ENCODE results near the gene ACVR1B.

- TF ChIP-seq CTCF (conservative IDR thresholded peaks at IDR 0.05; ENCODE audit: low read depth in 2 of 2): no peak
- TF ChIP-seq NANOG (IDR thresholded peaks at IDR 0.05; ENCODE audit: borderline replicate concordance): no peak
- TF ChIP-seq REST (IDR thresholded peaks at IDR 0.05; ENCODE audit: unreplicated experiment): no peak
- TF ChIP-seq POLR2AphosphoS5 (IDR thresholded peaks at IDR 0.05; ENCODE audit: low read depth): no peak
- no peak for TF ChIP-seq JUNB (IDR thresholded peaks at IDR 0.05; ENCODE audit: unreplicated experiment)
- TF ChIP-seq ETS1 (IDR thresholded peaks at IDR 0.05): no peak
- TF ChIP-seq EZH2 (IDR thresholded peaks at IDR 0.05; ENCODE audit: low read depth, unreplicated experiment): no peak
- TF ChIP-seq EZH2phosphoT487 (IDR thresholded peaks at IDR 0.05; ENCODE audit: unreplicated experiment): no peak
- no peak for TF ChIP-seq CREB1 (CRISPR knock-in tag; IDR thresholded peaks at IDR 0.05; ENCODE audit: low read depth)
- no peak for TF ChIP-seq ZNF462 (CRISPR knock-in tag; IDR thresholded peaks at IDR 0.05)
Measured at GRCh38 chr12:51992246-51992645, 40.7 kb downstream of the ACVR1B start.

All from GM23338 (cell line).